Measurements from ENCODE around the gene PLCXD3. TPM values are rescaled to one million over a fixed set of nuclear protein-coding genes. Genes with fewer than 3 reads are reported as not detected.
"Not testable (repeated sequence)": the region's sequence is repeated elsewhere in the genome, so short reads cannot be mapped to it uniquely, and the experiment has no call there.

Gene PLCXD3
- total RNA-seq, 1 donor from 2014 or later, result 2.6 TPM

GRCh38 chr5:41337216-41337615 lies 173.2 kb downstream of the PLCXD3 start:
- DNase-seq (no peak), ATAC-seq (no peak)
- H3K4me1 ChIP-seq, result peaks cover 7% of the 10 kb centered on the region
- no peak for TF ChIP-seq CTCF (IDR thresholded peaks at IDR 0.05)
- H3K9me3 ChIP-seq, result no peaks in the 10 kb centered on the region
- intact Hi-C loops (cut with DNase I), result no loop called here
- no peaks in the 10 kb centered on the region for H3K27me3 ChIP-seq
- no peaks in the 10 kb centered on the region for H3K36me3 ChIP-seq
- H3K27ac ChIP-seq, result no peak overlapping the region
- no peak overlapping the region for H3K4me3 ChIP-seq

- no peak overlapping the region for H3K27ac ChIP-seq
- intact Hi-C loops (cut with DNase I), result no loop called here
- no peaks in the 10 kb centered on the region for H3K36me3 ChIP-seq
- DNase-seq (no peak), ATAC-seq (no peak)
- H3K27me3 ChIP-seq, result no peaks in the 10 kb centered on the region
- H3K4me1 ChIP-seq, result peaks cover 7% of the 10 kb centered on the region
- H3K9me3 ChIP-seq, result no peaks in the 10 kb centered on the region
- no peak for TF ChIP-seq CTCF (IDR thresholded peaks at IDR 0.05)
- H3K4me3 ChIP-seq, result no peak overlapping the region
These were observed 173.9 kb downstream of the PLCXD3 start for GRCh38 chr5:41336471-41336870.

GRCh38 chr5:41335596-41336181 lies 174.7 kb downstream of the PLCXD3 start:
- ATAC-seq (no peak), DNase-seq (no peak)
- Histone ChIP-seq H3K27ac (no peak overlapping the region), H3K9me3 (no peaks in the 10 kb centered on the region), H3K4me3 (no peak overlapping the region), H3K36me3 (no peaks in the 10 kb centered on the region), H3K27me3 (no peaks in the 10 kb centered on the region), H3K4me1 (peaks cover 7% of the 10 kb centered on the region)
- intact Hi-C loops (cut with DNase I), result no loop called here
- no peak for TF ChIP-seq CTCF (IDR thresholded peaks at IDR 0.05)

GRCh38 chr5:41334758-41335157 lies 175.6 kb downstream of the PLCXD3 start:
- Histone ChIP-seq H3K27ac (no peak overlapping the region), H3K9me3 (no peaks in the 10 kb centered on the region), H3K4me3 (no peak overlapping the region), H3K4me1 (peaks cover 7% of the 10 kb centered on the region), H3K27me3 (no peaks in the 10 kb centered on the region), H3K36me3 (no peaks in the 10 kb centered on the region)
- intact Hi-C loops (cut with DNase I), result no loop called here
- TF ChIP-seq CTCF (IDR thresholded peaks at IDR 0.05), result no peak
- DNase-seq, result no peak
- ATAC-seq, result no peak

- H3K4me3 ChIP-seq, result no peak overlapping the region
- H3K4me1 ChIP-seq, result peaks cover 7% of the 10 kb centered on the region
- H3K27me3 ChIP-seq, result no peaks in the 10 kb centered on the region
- ATAC-seq (no peak), DNase-seq (no peak)
- intact Hi-C loops (cut with DNase I), result no loop called here
- H3K27ac ChIP-seq, result no peak overlapping the region
- H3K36me3 ChIP-seq, result no peaks in the 10 kb centered on the region
- H3K9me3 ChIP-seq, result no peaks in the 10 kb centered on the region
- TF ChIP-seq CTCF (IDR thresholded peaks at IDR 0.05), result no peak
These were observed 176.2 kb downstream of the PLCXD3 start for GRCh38 chr5:41334221-41334620.

GRCh38 chr5:41325074-41325473 lies 185.3 kb downstream of the PLCXD3 start:
- no peak overlapping the region for H3K4me3 ChIP-seq
- intact Hi-C loops (cut with DNase I), result no loop called here
- no peaks in the 10 kb centered on the region for H3K36me3 ChIP-seq
- no peaks in the 10 kb centered on the region for H3K9me3 ChIP-seq
- H3K27ac ChIP-seq, result no peak overlapping the region
- no peak for DNase-seq
- H3K4me1 ChIP-seq, result no peaks in the 10 kb centered on the region
- no peak for TF ChIP-seq CTCF (IDR thresholded peaks at IDR 0.05)
- H3K27me3 ChIP-seq, result no peaks in the 10 kb centered on the region
- ATAC-seq, result no peak

- H3K9me3 ChIP-seq; H3K36me3 ChIP-seq; ATAC-seq; DNase-seq; H3K4me1 ChIP-seq; H3K27ac ChIP-seq; intact Hi-C loops (cut with DNase I); H3K4me3 ChIP-seq; H3K27me3 ChIP-seq: not testable (repeated sequence)
These were observed 187.6 kb downstream of the PLCXD3 start for GRCh38 chr5:41322826-41323225.

Data from upper lobe of right lung (tissue), 1 donor.